RWPE1 (cell line): ENCODE data around the gene FMOD.

Experiments
- CTCF ChIA-PET: fragments of 350-600 bp; sonication (Branson Sonifier 250); formaldehyde crosslinking; extraction: SDS; loops from one replicate; lab custom pipeline; 2021; lab: Yijun Ruan, JAX
- POLR2A ChIA-PET: fragments of 400-600 bp; formaldehyde crosslinking; extraction: SDS; loops from one replicate; lab custom pipeline; 2020; ENCODE audit warnings: antibody characterized with exemption; ENCODE audit not compliant: low non-redundant PET; lab: Yijun Ruan, JAX
- DNase-seq: peaks from one replicate; pipeline ENCODE4 v3.0.0; 2012; ENCODE audit warnings: low spot score
- H3K27ac ChIP-seq: fragments of 450-650 bp; 2 replicates; pipeline ENCODE4 v1.5.1; 2017
- CTCF ChIP-seq: fragments of 450-650 bp; conservative IDR thresholded peaks from 2 replicates; pipeline ENCODE4 v1.5.1; 2017; ENCODE audit warnings: low read depth, mild to moderate bottlenecking

The FMOD gene

DNA sequence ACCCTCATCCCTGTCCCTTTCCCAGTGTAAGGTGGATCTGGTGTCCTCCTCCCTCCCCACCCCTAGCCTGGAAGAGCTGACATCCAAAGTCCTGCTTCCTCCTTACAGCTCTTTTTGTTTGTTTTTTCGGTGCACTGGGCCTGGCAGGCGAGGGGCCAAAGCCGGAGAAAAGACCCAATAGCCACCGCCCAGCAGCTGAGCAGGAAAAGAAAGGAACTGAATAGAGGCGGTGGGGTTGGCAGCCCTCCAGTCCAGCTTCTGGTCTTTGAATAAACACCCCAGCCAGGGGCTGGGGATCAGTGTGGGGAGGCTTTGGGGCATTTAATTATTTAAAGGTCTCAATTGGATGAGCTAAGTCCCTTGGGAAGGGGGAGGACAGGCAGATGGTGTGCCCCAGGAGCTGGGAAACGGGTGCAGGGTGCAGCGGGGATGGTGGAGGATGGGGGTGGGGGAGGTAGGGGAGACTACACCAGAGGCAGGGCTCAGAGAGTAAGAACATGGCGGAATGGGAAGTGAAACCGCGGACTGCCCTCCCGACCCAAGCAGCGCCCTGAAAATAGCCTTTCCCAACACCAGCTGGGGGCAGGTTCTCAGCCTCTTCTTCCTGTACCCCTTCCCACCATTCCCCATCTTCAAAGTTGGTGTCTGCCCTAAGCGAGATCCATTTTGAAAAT, 25.4 kb downstream of the FMOD start:
- no peak overlapping the region; the same call in 1 of the 2 replicates for H3K27ac ChIP-seq
- DNase-seq: no peak
- ChIA-PET POLR2A (no interaction called here), CTCF (interaction anchor here (0.6 to 4.7 kb wide), 8 partner anchors 8 to 1816 kb away, joined by 3 to 40 read pairs (median 4); no protein-coding TSS in a partner anchor)
- no peak for TF ChIP-seq CTCF

GRCh38 chr1:203325026-203325417, 25.9 kb downstream of the FMOD start:
- CTCF ChIA-PET: interaction anchor here (0.6 to 4.7 kb wide), 6 partner anchors 8 to 1816 kb away, joined by 3 to 40 read pairs (median 4); no protein-coding TSS in a partner anchor
- POLR2A ChIA-PET: no interaction called here
- DNase-seq: no peak
- TF ChIP-seq CTCF: no peak
- no peak overlapping the region; the same call in 1 of the 2 replicates for H3K27ac ChIP-seq

DNA sequence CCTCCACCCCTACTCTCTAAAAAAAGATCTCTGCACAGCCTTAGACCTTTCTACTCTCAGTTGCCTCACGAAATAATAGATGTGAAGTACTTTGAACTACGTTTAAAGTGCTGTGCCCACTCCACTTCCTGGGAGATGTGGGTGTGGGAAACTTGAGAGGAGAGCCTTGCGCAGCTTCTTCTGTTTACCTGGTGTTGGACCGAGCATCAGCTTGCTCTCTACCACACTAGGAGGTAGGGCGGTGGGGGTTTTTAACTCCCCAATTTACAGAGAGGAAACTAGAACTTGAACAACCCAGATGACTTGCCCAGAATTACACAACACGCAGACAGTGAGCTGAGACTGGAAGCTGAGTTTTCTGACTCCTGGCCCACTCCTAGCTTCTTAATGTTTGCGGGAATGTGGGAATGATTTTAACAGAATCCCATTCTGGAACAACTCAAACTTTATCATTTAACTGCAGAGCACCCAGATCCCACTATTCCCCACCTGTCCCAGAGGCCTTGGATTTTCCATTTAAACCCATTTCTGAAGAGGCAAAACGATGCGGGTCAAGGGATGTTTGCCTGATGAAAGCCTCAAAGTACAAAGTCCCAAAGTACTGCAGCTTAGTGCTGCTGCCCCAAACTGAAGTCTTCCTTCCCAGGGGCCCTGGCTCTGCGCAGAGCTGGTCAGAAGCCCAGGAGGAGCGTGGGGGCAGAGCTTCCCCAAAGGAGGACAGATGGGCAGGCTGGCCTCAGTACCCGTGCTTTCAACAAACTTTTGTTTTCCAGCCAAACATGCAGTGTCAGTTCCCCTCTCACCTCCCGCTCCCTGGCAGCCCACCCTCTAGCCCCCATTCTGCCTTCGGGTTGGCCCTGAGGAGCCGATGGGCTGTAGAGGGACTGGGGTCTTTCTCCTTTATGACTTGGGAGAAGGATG, 26.6 kb downstream of the FMOD start:
- CTCF ChIA-PET: interaction anchor here (0.6 to 4.7 kb wide), 5 partner anchors 14 to 1177 kb away, joined by 3 to 40 read pairs (median 3); no protein-coding TSS in a partner anchor
- no peak overlapping the region for H3K27ac ChIP-seq
- POLR2A ChIA-PET: no interaction called here
- TF ChIP-seq CTCF: no peak
- DNase-seq: no peak

GRCh38 chr1:203323587-203323986, 27.3 kb downstream of the FMOD start:
- DNase-seq: no peak
- TF ChIP-seq CTCF: no peak
- ChIA-PET POLR2A (no interaction called here), CTCF (interaction anchor here (0.7 to 4.7 kb wide), 3 partner anchors 17 to 56 kb away, joined by 3 to 40 read pairs (median 6); no protein-coding TSS in a partner anchor)
- no peak overlapping the region for H3K27ac ChIP-seq

DNA sequence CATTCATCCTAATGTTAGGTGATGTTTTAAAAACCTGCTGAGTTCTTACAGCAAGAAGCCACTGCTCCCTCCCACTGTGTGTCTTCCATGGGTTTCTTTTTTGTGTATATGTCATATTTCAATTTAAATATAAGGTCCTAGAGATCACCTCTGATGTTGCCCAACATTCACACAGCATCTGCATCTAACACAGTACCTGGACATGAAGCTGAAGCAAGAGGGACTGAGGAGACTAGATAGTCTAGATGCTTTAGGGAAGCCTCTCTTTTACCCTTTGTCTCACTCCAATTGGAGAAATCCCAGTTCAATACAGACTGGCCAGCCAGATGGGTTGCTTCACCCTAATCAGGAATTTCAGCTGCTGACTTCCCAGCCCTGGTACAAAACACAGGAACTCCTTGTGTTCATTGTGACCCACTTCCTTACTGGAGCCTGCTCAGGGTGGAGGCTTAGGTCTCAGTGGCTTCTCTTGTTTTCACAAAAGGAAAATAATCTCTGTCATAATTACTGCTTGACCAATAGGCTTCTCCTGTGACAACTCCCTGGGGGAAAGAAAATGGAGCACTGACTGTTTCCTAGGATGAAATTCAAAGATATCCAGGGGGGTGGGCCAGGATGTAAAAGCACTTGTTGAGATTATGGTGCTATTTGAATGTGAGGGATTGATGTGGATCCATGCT, 28.3 kb downstream of the FMOD start:
- no peak for TF ChIP-seq CTCF
- ChIA-PET POLR2A (no interaction called here), CTCF (interaction anchor here (1.2 kb wide), 1 partner anchor 50 kb away, joined by 6 read pairs; no protein-coding TSS in a partner anchor)
- no peak overlapping the region for H3K27ac ChIP-seq
- DNase-seq: no peak
